GM12878 (cell line): ENCODE results near the gene HOXC9. TPM values are rescaled to one million over a fixed set of nuclear protein-coding genes. Genes with fewer than 3 reads are reported as not detected.

Experiments used
- ATAC-seq: fragments of 200-7000 bp; cut with Tn5 transposase; 3 replicates; pipeline ENCODE4 v1.9.1; 2020; ENCODE audit warnings: mild to moderate bottlenecking, moderate library complexity
- BruUV-seq: library from RNA; stranded (reverse); fragments of 400-500 nt; replicated peaks from 2 replicates; lab custom pipeline; 2021; lab: Mats Ljungman, UMichigan
- CTCF ChIA-PET: fragments of 300-600 bp; sonication (Branson Sonifier 250); formaldehyde crosslinking; extraction: SDS; loops from one replicate; lab custom pipeline; 2021; ENCODE audit warnings: inconsistent platforms; lab: Yijun Ruan, JAX
- POLR2A ChIA-PET: fragments of 350-600 bp; formaldehyde crosslinking; extraction: SDS; loops from one replicate; lab custom pipeline; 2021; ENCODE audit warnings: inconsistent platforms; lab: Charles Lee
- RAD21 ChIA-PET: fragments of 300-600 bp; sonication (Branson Sonifier 250); formaldehyde crosslinking; loops from one replicate; lab custom pipeline; 2023; ENCODE audit warnings: antibody characterized with exemption; ENCODE audit not compliant: unreplicated experiment; lab: Charles Lee
- SMC1A ChIA-PET: fragments of 300-600 bp; sonication (Branson Sonifier 250); formaldehyde crosslinking; loops from one replicate; lab custom pipeline; 2023; ENCODE audit not compliant: unreplicated experiment, uncharacterized antibody; lab: Charles Lee
- DNase-seq: peaks from one replicate; pipeline ENCODE4 v3.0.0-alpha.2; 2011; ENCODE audit warnings: low read depth, low spot score
- FAIRE-seq: peaks from 3 replicates; lab custom pipeline; 2011; peaks lifted over from hg19 to GRCh38; lab: Jason Lieb, UNC
- H2AFZ ChIP-seq: 2 replicates; pipeline ENCODE4 v1.6.0; 2011; ENCODE audit warnings: low read depth, low read length, control low read depth; ENCODE audit not compliant: control insufficient read depth
- H3K27ac ChIP-seq: 2 replicates; pipeline ENCODE4 v1.5.1; 2011; ENCODE audit warnings: control low read depth; ENCODE audit not compliant: control insufficient read depth, insufficient read depth
- H3K27me3 ChIP-seq, 2 experiments: replicated peaks in 1 of 2; 2 replicates each; pipeline versions ENCODE4 v1.6.0 to v1.6.1; 2011; ENCODE audit warnings: low read length in 1 of 2; ENCODE audit not compliant: control insufficient read depth in 2 of 2, insufficient read depth in 2 of 2
- H3K36me3 ChIP-seq, 2 experiments: 2 replicates each; pipeline ENCODE4 v1.5.1; 2011; ENCODE audit warnings: low read length in 1 of 2; ENCODE audit not compliant: control insufficient read depth in 2 of 2, insufficient read depth in 2 of 2
- H3K4me1 ChIP-seq: 2 replicates; pipeline ENCODE4 v1.6.1; 2011; ENCODE audit warnings: mild to moderate bottlenecking, low read length, moderate library complexity, mixed read lengths; ENCODE audit not compliant: control insufficient read depth, insufficient read depth
- H3K4me2 ChIP-seq: 2 replicates; pipeline ENCODE4 v1.6.0; 2011; ENCODE audit warnings: control low read depth; ENCODE audit not compliant: control insufficient read depth, insufficient read depth
- H3K4me3 ChIP-seq: fragments of 200-600 bp; sonication (generic); 2 replicates; pipeline ENCODE4 v1.5.1; 2016
- H3K79me2 ChIP-seq: 2 replicates; pipeline ENCODE4 v1.6.0; 2011; ENCODE audit warnings: low read length; ENCODE audit not compliant: control insufficient read depth, insufficient read depth
- H3K9ac ChIP-seq: 2 replicates; pipeline ENCODE4 v1.8.0; 2011; ENCODE audit warnings: low read length, control low read depth, mixed read lengths; ENCODE audit not compliant: control insufficient read depth, insufficient read depth
- H3K9me3 ChIP-seq: replicated peaks from 3 replicates; pipeline ENCODE4 v1.5.1; 2011; ENCODE audit warnings: mild to moderate bottlenecking, low read length; ENCODE audit not compliant: control insufficient read depth, insufficient read depth
- H4K20me1 ChIP-seq: 2 replicates; pipeline ENCODE4 v1.6.0; 2011; ENCODE audit not compliant: control insufficient read depth, insufficient read depth
- CTCF ChIP-seq, 3 experiments: IDR thresholded peaks in 2 of 3; conservative IDR thresholded peaks in 1 of 3; 2 replicates each; pipeline ENCODE4 v1.5.1; 2011; ENCODE audit warnings: low read depth in 3 of 3, low read length in 3 of 3, mild to moderate bottlenecking in 3 of 3, control low read depth in 2 of 3, moderate library complexity in 2 of 3, inconsistent platforms in 1 of 3, mixed read lengths in 1 of 3; ENCODE audit not compliant: control insufficient read depth in 2 of 3, insufficient read depth in 1 of 3; ENCODE audit errors: extremely low read depth in 1 of 3
- CUX1 ChIP-seq: IDR thresholded peaks from 2 replicates; pipeline ENCODE4 v1.6.1; 2012; ENCODE audit warnings: improper control_type of control experiment, low read depth, low read length; ENCODE audit not compliant: insufficient replicate concordance
- DPF2 ChIP-seq: fragments of 450-650 bp; IDR thresholded peaks from 2 replicates; pipeline ENCODE4 v1.6.1; 2017; ENCODE audit warnings: mild to moderate bottlenecking
- ELK1 ChIP-seq: IDR thresholded peaks from 2 replicates; pipeline ENCODE4 v1.6.1; 2012; ENCODE audit warnings: low read depth, low read length, improper control_type of control experiment
- IRF5 ChIP-seq: fragments of 450-650 bp; IDR thresholded peaks from 2 replicates; pipeline ENCODE4 v1.6.1; 2017; ENCODE audit warnings: borderline replicate concordance
- NFYA ChIP-seq: IDR thresholded peaks from 2 replicates; pipeline ENCODE4 v1.6.1; 2011; ENCODE audit warnings: low read depth, mild to moderate bottlenecking, low read length, improper control_type of control experiment, borderline replicate concordance
- PBX3 ChIP-seq: IDR thresholded peaks from 2 replicates; pipeline ENCODE4 v1.6.1; 2011; ENCODE audit warnings: mild to moderate bottlenecking, low read depth, low read length, moderate library complexity; ENCODE audit not compliant: insufficient replicate concordance
- PKNOX1 ChIP-seq: fragments of 450-650 bp; IDR thresholded peaks from 2 replicates; pipeline ENCODE4 v1.6.1; 2016; ENCODE audit warnings: mild to moderate bottlenecking
- STAT1 ChIP-seq: fragments of 450-650 bp; conservative IDR thresholded peaks from 2 replicates; pipeline ENCODE4 v1.6.1; 2014; ENCODE audit warnings: antibody characterized with exemption, mild to moderate bottlenecking
- WGBS: methylation state at CpG from one replicate; pipeline ENCODE4 v1.1.6; 2016; ENCODE audit warnings: low lambda C conversion rate; ENCODE audit not compliant: insufficient replicate concordance, insufficient coverage; ENCODE audit errors: missing lambda C conversion rate; 5-methylcytosine and 5-hydroxymethylcytosine counted together
- in situ Hi-C: fragments of 300-500 bp; cut with MboI; formaldehyde crosslinking; loops from 9 replicates; pipeline ENCODE4 v1.14.3; 2018; ENCODE audit warnings: mixed read lengths
- intact Hi-C: fragments of 100-400 bp; cut with micrococcal nuclease; formaldehyde crosslinking; loops from one replicate; pipeline ENCODE4 v1.14.2; 2022; ENCODE audit not compliant: unreplicated experiment
- polyA plus RNA-seq, 11 experiments: library from polyadenylated mRNA; depleted of rRNA in 4 of 11; unstranded in 6 of 11; stranded (reverse) in 5 of 11; fragments of >200 nt; fragmentation: Nextera tagmentation in 4 of 11; fragmentation: Illumina TruSeq in 1 of 11; extraction: Ambion mirVana in 4 of 11; extraction: Trizol in 1 of 11; gene quantifications; 1 replicate in 1 of 11; 2 replicates in 10 of 11; pipeline versions ENCODE4 v1.2.1 to v1.2.3, GENCODE V29; 2011 to 2016; ENCODE audit warnings: inconsistent platforms in 2 of 11, missing spikeins in 2 of 11, low read depth in 1 of 11
- total RNA-seq, 4 experiments: library from RNA; depleted of rRNA in 3 of 4; stranded (reverse); fragments of >200 nt in 3 of 4; fragmentation: Illumina TruSeq in 1 of 4; extraction: Trizol in 1 of 4; gene quantifications; 2 replicates each; pipeline versions ENCODE4 v1.2.1 to v1.2.3, GENCODE V29; 2013 to 2021

Gene HOXC9
- total and polyA plus RNA-seq, 10 of the 15 experiments (the other 5 are each of a cell fraction or from before 2014, with no cell fraction given) = not detected

GRCh38 chr12:54010972-54011664 lies 11.2 kb downstream of the HOXC9 start:
- H4K20me1 ChIP-seq = no peaks in the 10 kb centered on the region; the same call in 1 of the 2 replicates
- H3K27ac ChIP-seq = no peak overlapping the region
- H3K79me2 ChIP-seq = no peaks in the 10 kb centered on the region
- ChIA-PET CTCF (interaction anchor here (0.8 to 3.7 kb wide), 3 partner anchors 21 to 190 kb away, joined by 3 to 22 read pairs (median 6); no protein-coding TSS in a partner anchor), SMC1A (interaction anchor here (1.0 kb wide), 2 partner anchors 22 to 127 kb away, joined by 3 to 4 read pairs; partner anchors contain the start of gene HOXC5), POLR2A (no interaction called here), RAD21 (interaction anchor here (1.0 to 1.5 kb wide), 2 partner anchors 12 to 181 kb away, joined by 3 to 4 read pairs; no protein-coding TSS in a partner anchor)
- H3K27me3 ChIP-seq = peaks cover 34 to 50% of the 10 kb centered on the region in 2 experiments
- no TSS peak for BruUV-seq
- intact Hi-C loops (no loop called here), in situ Hi-C loops (no loop called here)
- H2AFZ ChIP-seq = no peak overlapping the region
- H3K9ac ChIP-seq = no peak overlapping the region
- FAIRE-seq (no peak), DNase-seq (no peak), ATAC-seq (no peak)
- no peak overlapping the region for H3K4me2 ChIP-seq
- WGBS = 8% methylated on average over 17 of the region's 17 CpGs
- H3K4me1 ChIP-seq = peaks cover 4% of the 10 kb centered on the region
- H3K4me3 ChIP-seq = no peak overlapping the region
- no peaks in the 10 kb centered on the region for H3K36me3 ChIP-seq
- no peaks in the 10 kb centered on the region for H3K9me3 ChIP-seq
- TF ChIP-seq DPF2 (no peak), CTCF (IDR thresholded peaks at IDR 0.05 in 2 of 3, conservative IDR thresholded peaks at IDR 0.05 in 1 of 3; ENCODE audit: control insufficient read depth in 2 of 3, extremely low read depth in 1 of 3, insufficient read depth in 1 of 3, low read depth in 3 of 3, low read length in 3 of 3) (no peak), IRF5 (no peak), STAT1 (no peak), PBX3 (no peak), CUX1 (no peak), PKNOX1 (no peak), NFYA (no peak), ELK1 (no peak)
